Endothelial cell of umbilical vein (primary cell): ENCODE data around the gene ADIPOR2. TPM values are rescaled to one million over a fixed set of nuclear protein-coding genes. Genes with fewer than 3 reads are reported as not detected.

Experiments used
- BruUV-seq: library from RNA; stranded (reverse); fragments of 400-500 nt; replicated peaks from 2 replicates; lab custom pipeline; 2021; lab: Mats Ljungman, UMichigan
- CTCF ChIA-PET: fragments of 300-600, 350-600 bp; sonication (Branson Sonifier 250); formaldehyde crosslinking; loops from one replicate; lab custom pipeline; 2021; ENCODE audit warnings: antibody characterized with exemption, inconsistent platforms; lab: Charles Lee
- POLR2A ChIA-PET: fragments of 300-600, 350-600 bp; sonication (Branson Sonifier 250); formaldehyde crosslinking; loops from one replicate; lab custom pipeline; 2021; ENCODE audit warnings: antibody characterized with exemption, inconsistent platforms; lab: Charles Lee
- DNase-seq: peaks from one replicate; pipeline ENCODE4 v3.0.0-alpha.2; 2011; ENCODE audit warnings: low read depth, low spot score
- FAIRE-seq: peaks from 2 replicates; lab custom pipeline; 2011; peaks lifted over from hg19 to GRCh38; lab: Jason Lieb, UNC
- H2AFZ ChIP-seq: 2 replicates; pipeline ENCODE4 v1.6.0; 2012; ENCODE audit warnings: low read depth, low read length, control low read depth, inconsistent platforms
- H3K27ac ChIP-seq: 2 replicates; pipeline ENCODE4 v1.5.1; 2011; ENCODE audit warnings: low read depth, mild to moderate bottlenecking, control low read depth, low read length, moderate library complexity; ENCODE audit not compliant: insufficient read depth
- H3K27me3 ChIP-seq, 2 experiments: 2 replicates each; pipeline versions ENCODE4 v1.6.0 to v1.6.1; 2011; ENCODE audit warnings: low read length in 2 of 2, mixed read lengths in 1 of 2; ENCODE audit not compliant: control insufficient read depth in 2 of 2, insufficient read depth in 2 of 2
- H3K36me3 ChIP-seq, 2 experiments: 2 replicates in 1 of 2; 3 replicates in 1 of 2; pipeline ENCODE4 v1.5.1; 2011; ENCODE audit warnings: low read length in 2 of 2, mild to moderate bottlenecking in 1 of 2, moderate library complexity in 1 of 2; ENCODE audit not compliant: control insufficient read depth in 2 of 2, insufficient read depth in 2 of 2; ENCODE audit errors: extremely low read depth in 1 of 2
- H3K4me1 ChIP-seq: 3 replicates; pipeline ENCODE4 v1.5.1; 2011; ENCODE audit warnings: mild to moderate bottlenecking, low read length; ENCODE audit not compliant: control insufficient read depth, insufficient read depth; ENCODE audit errors: extremely low read depth
- H3K4me2 ChIP-seq: 2 replicates; pipeline ENCODE4 v1.6.1; 2011; ENCODE audit warnings: low read length, control low read depth, mixed read lengths; ENCODE audit not compliant: insufficient read depth
- H3K4me3 ChIP-seq, 3 experiments: fragments of 200-600 bp in 1 of 3; sonication (generic), shearing (Covaris generic) in 1 of 3; replicated peaks in 1 of 3; 2 replicates each; pipeline ENCODE4 v1.5.1; 2011 to 2016; ENCODE audit warnings: control low read depth in 3 of 3, low read length in 3 of 3, mild to moderate bottlenecking in 2 of 3, inconsistent platforms in 1 of 3, low read depth in 1 of 3, moderate library complexity in 1 of 3; ENCODE audit not compliant: insufficient read depth in 1 of 3
- H3K79me2 ChIP-seq: 2 replicates; pipeline ENCODE4 v1.6.0; 2012; ENCODE audit warnings: low read length, inconsistent platforms; ENCODE audit not compliant: control insufficient read depth, insufficient read depth
- H3K9ac ChIP-seq: replicated peaks from 2 replicates; pipeline ENCODE3; 2011; ENCODE audit warnings: low read length, control low read depth; ENCODE audit not compliant: insufficient read depth; ENCODE audit errors: extremely low read depth
- H3K9me1 ChIP-seq: replicated peaks from 3 replicates; pipeline ENCODE4 v1.6.0; 2011; ENCODE audit warnings: mild to moderate bottlenecking, low read length; ENCODE audit not compliant: control insufficient read depth, insufficient read depth; ENCODE audit errors: extremely low read depth
- H3K9me3 ChIP-seq: replicated peaks from 2 replicates; pipeline ENCODE4 v1.5.1; 2012; ENCODE audit warnings: low read length, inconsistent platforms; ENCODE audit not compliant: control insufficient read depth, insufficient read depth
- H4K20me1 ChIP-seq: replicated peaks from 2 replicates; pipeline ENCODE3; 2011; ENCODE audit warnings: mild to moderate bottlenecking, low read length; ENCODE audit not compliant: control insufficient read depth, insufficient read depth; ENCODE audit errors: extremely low read depth
- EZH2 ChIP-seq: IDR thresholded peaks from 2 replicates; pipeline ENCODE4 v1.6.1; 2012; ENCODE audit warnings: borderline replicate concordance, low read depth, mild to moderate bottlenecking, moderate library complexity, low read length, inconsistent platforms; ENCODE audit not compliant: severe bottlenecking
- FOS ChIP-seq: IDR thresholded peaks from 2 replicates; pipeline ENCODE4 v1.6.1; 2011; ENCODE audit warnings: mild to moderate bottlenecking, low read length, moderate library complexity, borderline replicate concordance; ENCODE audit not compliant: insufficient read depth
- GATA2 ChIP-seq: IDR thresholded peaks from 2 replicates; pipeline ENCODE4 v1.7.0; 2011; ENCODE audit warnings: low read depth, mild to moderate bottlenecking, moderate library complexity, mixed read lengths, low read length; ENCODE audit not compliant: insufficient read length, insufficient read depth
- JUN ChIP-seq: IDR thresholded peaks from 2 replicates; pipeline ENCODE4 v1.6.1; 2011; ENCODE audit warnings: borderline replicate concordance, low read depth; ENCODE audit not compliant: insufficient read length, insufficient read depth
- MYC ChIP-seq: IDR thresholded peaks from one replicate; pipeline ENCODE4 v1.6.1; 2011; ENCODE audit warnings: mild to moderate bottlenecking, low read depth, low read length
- POLR2A ChIP-seq: IDR thresholded peaks from 2 replicates; pipeline ENCODE4 v1.6.1; 2012; ENCODE audit warnings: low read depth, mild to moderate bottlenecking, control low read depth, low read length
- POLR2AphosphoS5 ChIP-seq: IDR thresholded peaks from 2 replicates; pipeline ENCODE4 v1.6.1; 2012; ENCODE audit warnings: low read depth, mild to moderate bottlenecking, control low read depth, low read length, moderate library complexity; ENCODE audit not compliant: insufficient read depth
- dilution Hi-C: fragments of 300-500 bp; cut with MboI; formaldehyde crosslinking; loops from one replicate; pipeline ENCODE4 v1.15.0; 2019; ENCODE audit warnings: low sequenced_read_pairs; ENCODE audit not compliant: extremely low pct_ligation_motif_present
- intact Hi-C: fragments of 100-400 bp; cut with micrococcal nuclease; formaldehyde crosslinking; loops from one replicate; pipeline ENCODE4 v1.10.0; 2022
- polyA plus RNA-seq, 4 experiments: library from polyadenylated mRNA; depleted of rRNA in 3 of 4; stranded (reverse) in 3 of 4; unstranded in 1 of 4; fragments of >200 nt; gene quantifications; 2 replicates each; pipeline versions ENCODE4 v1.2.1 to v1.2.3, GENCODE V29; 2011 to 2012; ENCODE audit warnings: missing spikeins in 1 of 4
- total RNA-seq: library from RNA; stranded (reverse); gene quantifications from 2 replicates; pipeline ENCODE4 v1.2.3, GENCODE V29; 2021
- TF ChIP-seq, protein P1 (sequence below): IDR thresholded peaks from 2 replicates; pipeline ENCODE4 v1.6.1; 2011; ENCODE audit not compliant: insufficient read depth, insufficient read length
- TF ChIP-seq, protein P2 (sequence below), 2 donors: IDR thresholded peaks; 1 replicate in 1 of 2; 2 replicates in 1 of 2; pipeline ENCODE4 v1.5.1; 2011; ENCODE audit warnings: low read length in 2 of 2, mild to moderate bottlenecking in 2 of 2, moderate library complexity in 2 of 2, control low read depth in 1 of 2, inconsistent platforms in 1 of 2, low read depth in 1 of 2; ENCODE audit not compliant: insufficient read depth in 1 of 2; ENCODE audit errors: extremely low read depth in 1 of 2

Gene ADIPOR2
- total and polyA plus RNA-seq, 2 donors (not counting 3 experiments of a cell fraction or from before 2014, with no cell fraction given), result 22.5 to 57.3 TPM

DNA sequence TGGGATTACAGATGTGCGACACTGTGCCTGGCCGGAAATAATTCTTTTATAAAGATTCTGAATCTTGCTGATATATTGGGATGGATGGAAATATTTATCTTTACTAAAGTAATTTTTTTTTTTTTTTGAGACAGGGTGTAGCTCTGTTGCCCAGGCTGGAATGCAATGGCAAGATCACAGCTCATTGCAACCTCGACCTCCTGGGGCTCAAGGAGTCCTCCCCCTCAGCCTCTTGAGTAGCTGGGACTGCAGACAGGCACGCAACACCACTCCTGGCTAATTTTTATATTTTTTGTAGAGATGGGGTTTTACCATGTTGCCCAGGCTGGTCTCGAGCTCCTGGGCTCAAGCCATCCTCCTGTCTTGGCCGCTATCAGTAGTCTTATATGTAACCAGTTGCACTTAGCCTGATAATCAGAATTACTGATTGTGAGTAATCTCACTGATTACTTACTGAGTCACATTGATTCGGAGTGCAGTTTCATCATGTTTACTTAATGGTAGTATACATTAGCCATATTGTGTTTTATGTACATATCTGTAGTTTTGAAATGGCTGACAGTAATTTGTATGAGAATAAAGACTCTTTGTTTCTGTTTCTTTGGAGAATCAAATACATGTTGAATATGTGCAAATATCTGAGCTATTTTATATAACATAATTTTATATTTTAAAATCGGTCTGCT lies 79.1 kb downstream of the ADIPOR2 start:
- Histone ChIP-seq H3K36me3 (peaks cover 0 to 6% of the 10 kb centered on the region in 2 experiments), H2AFZ (no peak overlapping the region), H3K9me1 (no peaks in the 10 kb centered on the region), H3K27me3 (no peaks in the 10 kb centered on the region), H3K79me2 (peaks cover 36% of the 10 kb centered on the region), H3K4me1 (no peaks in the 10 kb centered on the region), H3K27ac (no peak overlapping the region), H3K9ac (no peak overlapping the region), H4K20me1 (no peaks in the 10 kb centered on the region), H3K9me3 (no peaks in the 10 kb centered on the region), H3K4me3 (no peak overlapping the region), H3K4me2 (no peak overlapping the region)
- intact Hi-C loops, result no loop called here
- POLR2A ChIA-PET, result interaction anchor here (0.6 kb wide), 1 partner anchor 111 kb away, joined by 3 read pairs; no protein-coding TSS in a partner anchor
- no peak for DNase-seq
- TF ChIP-seq POLR2AphosphoS5, result no peak
- TF ChIP-seq POLR2A, result no peak
- TF ChIP-seq FOS, result no peak
- no peak for TF ChIP-seq GATA2
- TF ChIP-seq MYC, result no peak
- TF ChIP-seq EZH2, result no peak
- TF ChIP-seq, protein P1, sequence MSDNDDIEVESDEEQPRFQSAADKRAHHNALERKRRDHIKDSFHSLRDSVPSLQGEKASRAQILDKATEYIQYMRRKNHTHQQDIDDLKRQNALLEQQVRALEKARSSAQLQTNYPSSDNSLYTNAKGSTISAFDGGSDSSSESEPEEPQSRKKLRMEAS, result no peak
- TF ChIP-seq JUN, result no peak
- TF ChIP-seq, protein P2, sequence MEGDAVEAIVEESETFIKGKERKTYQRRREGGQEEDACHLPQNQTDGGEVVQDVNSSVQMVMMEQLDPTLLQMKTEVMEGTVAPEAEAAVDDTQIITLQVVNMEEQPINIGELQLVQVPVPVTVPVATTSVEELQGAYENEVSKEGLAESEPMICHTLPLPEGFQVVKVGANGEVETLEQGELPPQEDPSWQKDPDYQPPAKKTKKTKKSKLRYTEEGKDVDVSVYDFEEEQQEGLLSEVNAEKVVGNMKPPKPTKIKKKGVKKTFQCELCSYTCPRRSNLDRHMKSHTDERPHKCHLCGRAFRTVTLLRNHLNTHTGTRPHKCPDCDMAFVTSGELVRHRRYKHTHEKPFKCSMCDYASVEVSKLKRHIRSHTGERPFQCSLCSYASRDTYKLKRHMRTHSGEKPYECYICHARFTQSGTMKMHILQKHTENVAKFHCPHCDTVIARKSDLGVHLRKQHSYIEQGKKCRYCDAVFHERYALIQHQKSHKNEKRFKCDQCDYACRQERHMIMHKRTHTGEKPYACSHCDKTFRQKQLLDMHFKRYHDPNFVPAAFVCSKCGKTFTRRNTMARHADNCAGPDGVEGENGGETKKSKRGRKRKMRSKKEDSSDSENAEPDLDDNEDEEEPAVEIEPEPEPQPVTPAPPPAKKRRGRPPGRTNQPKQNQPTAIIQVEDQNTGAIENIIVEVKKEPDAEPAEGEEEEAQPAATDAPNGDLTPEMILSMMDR (IDR thresholded peaks at IDR 0.05; ENCODE audit: extremely low read depth in 1 of 2, insufficient read depth in 1 of 2, low read depth in 1 of 2, low read length in 2 of 2), result no peak
- dilution Hi-C loops, result no loop called here
- CTCF ChIA-PET, result interaction anchor here (1.3 to 1.6 kb wide), 2 partner anchors 116 to 135 kb away, joined by 3 to 5 read pairs; no protein-coding TSS in a partner anchor
- no TSS peak for BruUV-seq
- no peak for FAIRE-seq
